HL-60 (cell line): ENCODE measurements around the gene LRMDA.

Experiments
- DNase-seq, 2 experiments: peaks; one replicate each; pipeline ENCODE4 v3.0.0-alpha.2; 2010 to 2020; ENCODE audit warnings: low read depth in 1 of 2, low spot score in 1 of 2
- H3K27ac ChIP-seq: fragments of 250-450 bp; sonication (Bioruptor Pico); replicated peaks from 2 replicates; pipeline ENCODE4 v1.5.1; 2020; ENCODE audit warnings: mild to moderate bottlenecking, moderate library complexity
- H3K27me3 ChIP-seq: fragments of 250-450 bp; sonication (Bioruptor Pico); 2 replicates; pipeline ENCODE4 v1.5.1; 2021; ENCODE audit warnings: mild to moderate bottlenecking, moderate library complexity; ENCODE audit not compliant: insufficient read depth, poor library complexity, severe bottlenecking
- H3K4me3 ChIP-seq: replicated peaks from 2 replicates; pipeline ENCODE4 v1.5.1; 2011; ENCODE audit warnings: mild to moderate bottlenecking, control low read depth, low read length; ENCODE audit not compliant: insufficient read depth
- GABPA ChIP-seq: IDR thresholded peaks from 2 replicates; pipeline ENCODE4 v1.6.1; 2012; ENCODE audit warnings: low read depth
- POLR2AphosphoS5 ChIP-seq: IDR thresholded peaks from 2 replicates; pipeline ENCODE4 v1.6.1; 2012; ENCODE audit warnings: low read depth
- SPI1 ChIP-seq: IDR thresholded peaks from 2 replicates; pipeline ENCODE4 v1.6.1; 2012; ENCODE audit warnings: low read depth, mild to moderate bottlenecking, borderline replicate concordance
- TF ChIP-seq, protein P1 (sequence below): IDR thresholded peaks from one replicate; pipeline ENCODE4 v1.5.1; 2011; ENCODE audit warnings: low read length, control low read depth, inconsistent platforms; ENCODE audit not compliant: insufficient read depth
- TF ChIP-seq, protein P2 (sequence below): IDR thresholded peaks from 2 replicates; pipeline ENCODE4 v1.6.1; 2012; ENCODE audit warnings: low read depth; ENCODE audit not compliant: insufficient replicate concordance

Gene LRMDA

DNA sequence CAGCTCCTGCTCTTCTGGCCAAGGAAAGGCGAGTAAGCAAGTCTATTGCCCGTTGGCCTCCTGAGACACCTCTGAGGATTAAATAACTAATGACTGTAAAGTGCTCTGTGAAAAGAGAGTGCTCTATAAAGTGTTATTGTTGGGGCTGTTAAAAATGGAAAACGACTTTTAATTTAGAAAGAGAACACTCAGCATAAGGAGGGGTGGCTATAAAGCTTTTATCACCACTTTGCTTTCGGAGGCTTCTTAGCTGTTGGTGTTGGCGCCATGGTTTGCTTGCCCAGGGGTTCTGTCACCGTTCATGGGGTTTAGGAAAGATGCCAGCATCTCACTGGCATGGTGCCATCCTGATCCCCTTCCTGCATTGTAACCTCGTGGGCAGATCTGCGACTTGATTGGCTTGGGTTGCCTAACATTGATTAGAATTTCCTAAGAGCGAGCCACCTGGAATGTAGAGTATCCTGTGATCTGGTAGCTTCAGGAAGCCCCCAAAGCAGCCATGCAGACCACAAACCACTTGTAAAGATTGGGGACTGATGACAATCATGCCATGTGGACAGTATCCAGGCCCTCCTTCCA lies 509.9 kb downstream of the LRMDA start:
- Histone ChIP-seq H3K27me3 (no peaks in the 10 kb centered on the region), H3K27ac (no peak overlapping the region), H3K4me3 (no peak overlapping the region)
- TF ChIP-seq, protein P1, sequence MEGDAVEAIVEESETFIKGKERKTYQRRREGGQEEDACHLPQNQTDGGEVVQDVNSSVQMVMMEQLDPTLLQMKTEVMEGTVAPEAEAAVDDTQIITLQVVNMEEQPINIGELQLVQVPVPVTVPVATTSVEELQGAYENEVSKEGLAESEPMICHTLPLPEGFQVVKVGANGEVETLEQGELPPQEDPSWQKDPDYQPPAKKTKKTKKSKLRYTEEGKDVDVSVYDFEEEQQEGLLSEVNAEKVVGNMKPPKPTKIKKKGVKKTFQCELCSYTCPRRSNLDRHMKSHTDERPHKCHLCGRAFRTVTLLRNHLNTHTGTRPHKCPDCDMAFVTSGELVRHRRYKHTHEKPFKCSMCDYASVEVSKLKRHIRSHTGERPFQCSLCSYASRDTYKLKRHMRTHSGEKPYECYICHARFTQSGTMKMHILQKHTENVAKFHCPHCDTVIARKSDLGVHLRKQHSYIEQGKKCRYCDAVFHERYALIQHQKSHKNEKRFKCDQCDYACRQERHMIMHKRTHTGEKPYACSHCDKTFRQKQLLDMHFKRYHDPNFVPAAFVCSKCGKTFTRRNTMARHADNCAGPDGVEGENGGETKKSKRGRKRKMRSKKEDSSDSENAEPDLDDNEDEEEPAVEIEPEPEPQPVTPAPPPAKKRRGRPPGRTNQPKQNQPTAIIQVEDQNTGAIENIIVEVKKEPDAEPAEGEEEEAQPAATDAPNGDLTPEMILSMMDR, result no peak
- TF ChIP-seq GABPA, result no peak
- TF ChIP-seq POLR2AphosphoS5, result no peak
- TF ChIP-seq, protein P2, sequence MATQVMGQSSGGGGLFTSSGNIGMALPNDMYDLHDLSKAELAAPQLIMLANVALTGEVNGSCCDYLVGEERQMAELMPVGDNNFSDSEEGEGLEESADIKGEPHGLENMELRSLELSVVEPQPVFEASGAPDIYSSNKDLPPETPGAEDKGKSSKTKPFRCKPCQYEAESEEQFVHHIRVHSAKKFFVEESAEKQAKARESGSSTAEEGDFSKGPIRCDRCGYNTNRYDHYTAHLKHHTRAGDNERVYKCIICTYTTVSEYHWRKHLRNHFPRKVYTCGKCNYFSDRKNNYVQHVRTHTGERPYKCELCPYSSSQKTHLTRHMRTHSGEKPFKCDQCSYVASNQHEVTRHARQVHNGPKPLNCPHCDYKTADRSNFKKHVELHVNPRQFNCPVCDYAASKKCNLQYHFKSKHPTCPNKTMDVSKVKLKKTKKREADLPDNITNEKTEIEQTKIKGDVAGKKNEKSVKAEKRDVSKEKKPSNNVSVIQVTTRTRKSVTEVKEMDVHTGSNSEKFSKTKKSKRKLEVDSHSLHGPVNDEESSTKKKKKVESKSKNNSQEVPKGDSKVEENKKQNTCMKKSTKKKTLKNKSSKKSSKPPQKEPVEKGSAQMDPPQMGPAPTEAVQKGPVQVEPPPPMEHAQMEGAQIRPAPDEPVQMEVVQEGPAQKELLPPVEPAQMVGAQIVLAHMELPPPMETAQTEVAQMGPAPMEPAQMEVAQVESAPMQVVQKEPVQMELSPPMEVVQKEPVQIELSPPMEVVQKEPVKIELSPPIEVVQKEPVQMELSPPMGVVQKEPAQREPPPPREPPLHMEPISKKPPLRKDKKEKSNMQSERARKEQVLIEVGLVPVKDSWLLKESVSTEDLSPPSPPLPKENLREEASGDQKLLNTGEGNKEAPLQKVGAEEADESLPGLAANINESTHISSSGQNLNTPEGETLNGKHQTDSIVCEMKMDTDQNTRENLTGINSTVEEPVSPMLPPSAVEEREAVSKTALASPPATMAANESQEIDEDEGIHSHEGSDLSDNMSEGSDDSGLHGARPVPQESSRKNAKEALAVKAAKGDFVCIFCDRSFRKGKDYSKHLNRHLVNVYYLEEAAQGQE, result no peak
- no peak for TF ChIP-seq SPI1
- DNase-seq, result no peak

DNA sequence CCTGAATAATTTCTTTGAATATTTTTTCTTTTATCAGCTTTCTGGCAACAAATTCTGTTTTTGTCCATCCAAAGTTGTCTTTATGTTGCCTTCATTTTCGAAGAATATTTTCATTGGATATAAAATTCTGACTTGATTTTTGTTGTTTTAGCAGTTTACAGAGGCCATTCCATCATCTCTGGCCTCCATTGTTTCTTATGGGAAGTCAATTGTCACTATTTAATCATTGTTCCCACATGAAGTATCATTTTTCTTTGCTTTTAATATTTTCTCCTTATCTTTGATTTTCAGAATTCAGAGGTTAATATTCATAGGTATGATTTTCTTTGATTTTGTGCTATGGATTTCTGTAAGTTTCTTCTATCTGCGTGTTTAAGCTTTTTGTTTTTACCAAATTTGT lies 512.6 kb downstream of the LRMDA start:
- no peak for DNase-seq
- no peak overlapping the region for H3K27ac ChIP-seq
- no peaks in the 10 kb centered on the region for H3K27me3 ChIP-seq
- TF ChIP-seq, protein P1, result no peak
- TF ChIP-seq, protein P2, result no peak
- no peak for TF ChIP-seq SPI1
- no peak for TF ChIP-seq GABPA
- no peak for TF ChIP-seq POLR2AphosphoS5
- H3K4me3 ChIP-seq, result no peak overlapping the region

DNA sequence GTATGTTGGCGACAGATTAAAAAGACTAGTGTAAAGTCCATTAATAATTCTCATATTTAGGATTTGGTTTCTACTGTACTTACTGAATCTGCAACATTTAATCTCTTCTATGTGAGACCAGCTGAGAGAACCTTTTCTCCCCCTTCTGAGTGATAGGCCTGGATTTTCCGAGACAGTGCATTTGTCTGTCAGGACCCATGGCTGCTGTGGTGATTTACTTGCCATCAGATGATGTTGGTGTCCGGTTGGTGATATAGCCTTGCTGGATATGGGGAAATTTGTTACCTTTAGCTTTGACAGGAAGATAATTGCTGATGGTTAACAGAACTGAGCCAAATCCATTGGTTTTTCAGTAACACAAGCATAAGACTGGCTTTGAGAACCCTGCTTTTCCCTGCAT lies 517.2 kb downstream of the LRMDA start:
- TF ChIP-seq, protein P1, result no peak
- TF ChIP-seq, protein P2, result no peak
- TF ChIP-seq POLR2AphosphoS5 (no peak), GABPA (no peak), SPI1 (no peak)
- no peak overlapping the region for H3K27ac ChIP-seq
- no peak overlapping the region for H3K4me3 ChIP-seq
- H3K27me3 ChIP-seq, result no peaks in the 10 kb centered on the region
- no peak for DNase-seq
